HT-29 (cell line): ENCODE measurements around the gene JMJD8. TPM values are rescaled to one million over a fixed set of nuclear protein-coding genes. Genes with fewer than 3 reads are reported as not detected.

ENCODE experiments used
- DNase-seq: peaks from one replicate; pipeline ENCODE4 v3.0.0-alpha.2; 2015; ENCODE audit warnings: low spot score
- total RNA-seq: library from RNA; depleted of rRNA; stranded (reverse); fragments of >200 nt; shearing (Covaris generic); gene quantifications from 2 replicates; pipeline ENCODE4 v1.2.3, GENCODE V29; 2014

The JMJD8 gene
- total RNA-seq, 1 experiment from 2014 or later: 154 TPM

DNA sequence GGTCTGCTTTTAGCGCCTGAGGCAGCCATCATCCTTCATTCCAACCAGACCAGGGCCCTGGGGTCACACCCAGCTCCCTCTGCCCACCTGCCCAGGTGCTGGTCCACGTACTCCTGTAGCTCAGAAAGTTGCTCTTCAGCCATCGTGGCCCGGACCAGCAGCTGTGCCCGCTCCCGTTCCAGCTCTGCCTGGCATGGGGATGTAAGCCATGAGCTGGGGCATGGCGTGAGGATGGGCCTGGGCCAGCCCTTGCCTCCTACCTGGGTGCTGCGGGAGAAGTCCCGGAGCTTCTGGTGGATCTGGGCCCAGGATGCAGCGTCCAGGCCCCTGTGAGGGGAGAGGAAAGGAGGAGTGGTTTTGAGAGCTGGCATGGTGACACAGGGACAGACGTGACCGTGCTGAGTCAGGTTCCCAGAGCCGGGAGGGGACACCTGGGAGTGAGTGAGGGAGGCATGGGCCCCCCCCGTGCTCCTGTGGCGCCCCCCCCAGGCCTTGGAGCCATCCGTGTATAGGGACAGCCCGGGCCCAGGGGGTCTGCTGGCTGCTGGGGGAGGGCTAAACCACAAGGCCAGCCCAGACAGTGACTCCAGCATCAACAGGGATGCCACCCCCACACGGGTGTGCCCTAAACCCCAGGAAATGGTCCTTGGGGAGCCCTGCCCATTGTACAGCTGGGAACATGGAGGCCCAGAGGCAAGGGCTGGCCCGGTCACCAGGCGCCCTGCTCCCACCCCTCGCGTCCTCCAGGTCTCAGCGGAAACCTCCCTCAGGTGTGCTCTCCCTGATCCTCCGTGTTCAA is 38.9 kb upstream of the JMJD8 start:
- no peak for DNase-seq

DNA sequence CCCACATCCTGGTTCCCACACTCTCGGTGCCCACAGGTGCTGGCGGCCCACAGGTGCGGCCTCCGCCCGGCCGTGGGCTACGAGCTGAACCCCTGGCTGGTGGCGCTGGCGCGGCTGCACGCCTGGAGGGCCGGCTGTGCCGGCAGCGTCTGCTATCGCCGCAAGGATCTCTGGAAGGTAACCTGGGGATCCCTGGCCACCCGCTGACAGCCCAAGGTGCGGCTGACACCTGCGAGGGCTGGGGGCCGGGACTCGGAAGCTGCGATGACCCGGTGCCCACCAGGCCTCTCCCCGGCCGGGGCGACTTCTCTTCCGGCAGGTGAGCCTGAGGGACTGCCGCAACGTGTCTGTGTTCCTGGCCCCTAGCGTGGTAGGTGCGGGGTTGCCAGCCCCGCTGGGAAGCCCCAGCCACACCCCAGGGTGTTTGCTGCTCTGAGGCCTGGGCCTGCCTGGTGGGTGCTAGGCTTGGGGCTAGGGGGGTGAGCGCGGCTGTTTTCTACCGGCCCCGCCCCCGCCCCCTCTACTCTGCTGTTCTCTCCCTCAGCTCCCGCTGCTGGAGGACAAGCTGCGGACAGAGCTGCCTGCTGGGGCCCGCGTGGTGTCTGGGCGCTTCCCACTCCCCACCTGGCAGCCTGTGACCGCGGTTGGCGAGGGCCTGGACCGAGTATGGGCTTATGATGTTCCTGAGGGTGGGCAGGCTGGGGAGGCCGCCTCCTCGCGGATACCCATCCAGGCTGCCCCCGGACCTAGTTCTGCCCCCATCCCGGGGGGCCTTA is 37.8 kb upstream of the JMJD8 start:
- DNase-seq: no peak

DNA sequence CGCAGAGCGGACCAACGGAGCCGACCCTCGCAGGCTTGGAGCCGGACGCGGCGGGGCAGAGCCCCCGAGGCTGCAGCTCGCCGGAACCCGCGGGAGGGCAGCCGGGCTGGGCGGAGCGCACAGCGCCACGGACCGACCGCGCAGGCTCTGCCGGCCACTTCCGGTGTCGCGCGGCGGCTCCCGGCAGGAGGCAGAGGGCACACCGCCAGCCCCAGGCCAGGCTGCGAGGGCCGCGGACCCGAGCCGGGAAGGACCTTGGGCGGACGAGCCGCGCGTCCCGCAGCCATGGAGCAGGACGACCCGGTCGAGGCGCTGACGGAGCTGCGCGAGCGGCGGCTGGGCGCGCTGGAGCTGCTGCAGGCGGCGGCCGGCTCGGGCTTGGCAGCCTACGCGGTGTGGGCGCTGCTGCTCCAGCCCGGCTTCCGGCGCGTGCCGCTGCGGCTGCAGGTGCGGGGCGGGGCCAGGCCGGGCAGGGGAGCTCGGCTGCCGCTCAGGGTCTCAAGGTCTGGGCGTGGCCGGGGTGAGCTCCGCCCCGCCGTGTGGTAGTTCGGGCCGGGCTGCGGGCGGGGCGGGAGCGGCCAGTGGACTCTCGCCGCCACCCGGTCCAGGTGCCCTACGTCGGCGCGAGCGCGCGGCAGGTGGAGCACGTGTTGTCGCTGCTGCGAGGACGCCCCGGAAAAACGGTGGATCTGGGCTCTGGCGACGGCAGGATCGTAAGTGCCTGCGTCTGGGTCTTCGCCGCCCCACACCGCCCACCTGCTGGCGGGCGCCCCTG is 37.0 kb upstream of the JMJD8 start, which contains the start of gene ANTKMT:
ANTKMT (plus strand) TSS at position 157 of the 775 bp plus-strand sequence; CDS start at position 286, 129 bp downstream.
- DNase-seq: peak; percentile 92

DNA sequence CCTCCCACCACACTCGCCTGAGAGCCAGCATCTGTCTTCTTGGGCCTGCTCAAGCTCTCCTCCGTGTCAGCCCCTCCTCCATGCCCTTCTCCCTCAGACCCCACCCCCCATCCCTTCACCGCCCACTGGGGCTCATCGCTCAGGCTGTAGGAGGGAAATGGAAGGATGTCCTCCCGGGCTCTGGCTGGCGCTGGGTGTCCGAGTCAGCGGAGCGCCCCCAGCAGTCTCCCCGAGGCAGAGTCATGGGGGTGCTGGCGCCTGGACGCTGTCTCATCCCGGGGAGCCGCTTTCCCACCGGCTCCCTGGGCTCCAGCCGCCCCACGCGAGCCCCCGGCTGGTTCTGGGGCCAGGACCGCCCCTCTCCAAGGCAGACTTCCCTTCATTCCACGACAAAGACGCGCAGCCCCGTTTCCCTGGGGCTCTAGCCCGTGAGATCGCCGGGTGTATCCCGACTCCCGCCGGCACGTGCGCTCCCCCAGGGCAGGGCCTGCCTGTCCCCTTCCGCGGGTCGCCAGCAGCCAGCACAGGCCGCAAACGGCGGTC is 36.4 kb upstream of the JMJD8 start:
- peak; percentile 36 for DNase-seq

DNA sequence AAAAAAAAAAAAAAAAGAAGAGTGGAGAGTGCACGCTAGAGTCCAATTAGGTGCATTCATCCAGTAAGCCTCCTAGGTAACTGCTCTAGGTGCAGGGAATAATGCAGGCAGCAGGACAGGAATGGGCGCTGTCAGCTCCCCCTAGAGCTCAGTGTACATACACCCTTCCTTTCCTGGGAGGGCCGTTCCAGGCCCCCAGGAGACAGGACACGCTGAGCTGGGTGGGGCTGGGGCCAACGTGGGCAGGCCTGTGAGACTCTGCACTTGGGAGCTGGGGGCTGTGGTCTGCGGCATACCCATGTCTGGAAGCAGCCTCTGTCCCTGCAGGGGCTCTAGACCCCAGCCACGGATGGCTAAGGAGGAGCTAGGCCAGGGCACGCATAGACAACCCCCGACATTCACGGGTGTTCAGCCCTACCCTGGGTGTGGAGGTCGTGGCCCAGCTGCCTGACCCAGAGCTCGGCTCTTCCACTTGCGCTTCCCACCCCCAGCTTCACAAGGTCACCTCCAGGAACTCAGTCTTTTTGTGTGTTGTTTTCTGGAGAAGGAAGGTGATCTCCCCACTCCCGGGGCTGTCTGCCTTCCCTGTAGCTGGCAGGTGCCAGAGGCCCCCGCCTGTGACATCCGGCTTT is 35.8 kb upstream of the JMJD8 start:
- peak; percentile 60 for DNase-seq

DNA sequence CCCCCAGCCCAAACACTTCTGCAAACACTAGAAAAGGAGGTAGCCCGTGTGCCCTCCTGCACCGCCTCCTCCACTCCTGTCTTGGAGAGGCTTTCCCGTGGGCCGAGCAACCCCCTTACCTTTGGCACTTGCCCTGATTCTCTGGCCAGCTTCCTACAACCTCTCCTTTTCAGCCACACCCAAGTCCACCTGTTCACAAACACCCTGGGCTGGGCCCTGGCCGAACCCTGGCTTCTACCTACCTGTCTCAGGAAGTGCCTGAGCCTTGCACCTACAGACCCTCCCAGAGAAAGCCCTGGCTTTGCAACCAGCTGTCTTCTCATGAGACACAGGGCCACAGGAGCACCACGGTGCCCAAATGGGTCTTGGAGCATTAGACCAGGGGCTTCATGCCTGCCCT is 34.8 kb upstream of the JMJD8 start:
- no peak for DNase-seq

DNA sequence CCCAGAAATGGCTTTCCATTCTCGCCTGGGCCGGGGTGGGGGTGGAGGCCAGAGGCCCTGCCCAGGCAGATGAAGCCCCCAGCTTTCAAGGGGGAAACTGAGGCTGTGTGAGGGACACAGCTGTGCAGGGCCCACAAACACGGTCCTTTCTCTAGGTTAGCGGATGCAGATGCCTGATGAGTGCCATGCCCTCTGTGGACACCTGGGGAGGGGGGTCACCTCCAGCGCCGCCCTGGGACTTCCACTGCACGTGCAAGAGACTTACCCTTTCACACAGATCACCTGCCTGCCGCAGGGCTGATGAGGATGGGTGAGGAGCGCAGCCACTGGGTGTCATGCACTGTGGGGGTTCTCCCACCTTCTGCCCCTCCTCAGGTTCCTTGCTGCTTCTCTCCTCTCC is 34.3 kb upstream of the JMJD8 start:
- DNase-seq: no peak

DNA sequence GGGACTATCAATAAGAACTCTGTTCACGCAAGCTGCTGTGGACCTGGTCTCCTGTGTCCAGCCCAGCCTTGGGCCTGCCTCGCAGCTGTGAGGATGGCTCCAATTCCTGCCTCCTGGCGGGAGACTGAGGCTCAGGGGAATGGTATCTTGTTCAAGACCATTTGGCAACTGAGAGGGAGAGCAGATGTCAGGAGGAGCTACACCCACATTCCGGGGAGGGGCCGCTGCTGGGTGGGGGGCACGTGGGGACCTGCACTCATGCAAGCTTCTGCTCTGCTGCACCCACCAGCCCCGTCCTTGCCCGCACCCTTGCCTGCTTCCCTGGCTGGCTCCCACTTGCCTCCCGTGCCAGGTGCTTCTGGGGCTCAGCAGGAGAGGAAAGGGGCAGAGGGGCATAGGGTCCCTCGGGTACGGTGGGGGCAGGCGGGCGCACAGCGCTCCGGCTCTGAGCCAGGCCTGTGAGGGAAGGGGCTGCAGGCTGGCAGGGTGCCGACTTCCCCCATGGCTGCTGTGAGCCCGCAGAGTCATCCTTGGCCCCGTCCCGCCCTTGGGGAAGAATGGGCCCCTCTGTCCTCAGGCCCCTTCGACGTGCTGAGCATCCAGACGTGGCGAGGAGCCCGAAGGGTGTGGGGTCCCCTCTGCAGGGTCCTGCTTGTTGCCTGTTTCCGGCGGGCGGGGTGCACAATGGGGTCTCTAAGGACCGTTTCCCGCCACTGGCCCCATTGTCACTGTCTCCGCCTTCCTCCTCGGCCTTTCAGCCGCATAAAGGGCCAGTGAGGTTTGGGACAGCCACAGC is 33.5 kb upstream of the JMJD8 start:
- no peak for DNase-seq

DNA sequence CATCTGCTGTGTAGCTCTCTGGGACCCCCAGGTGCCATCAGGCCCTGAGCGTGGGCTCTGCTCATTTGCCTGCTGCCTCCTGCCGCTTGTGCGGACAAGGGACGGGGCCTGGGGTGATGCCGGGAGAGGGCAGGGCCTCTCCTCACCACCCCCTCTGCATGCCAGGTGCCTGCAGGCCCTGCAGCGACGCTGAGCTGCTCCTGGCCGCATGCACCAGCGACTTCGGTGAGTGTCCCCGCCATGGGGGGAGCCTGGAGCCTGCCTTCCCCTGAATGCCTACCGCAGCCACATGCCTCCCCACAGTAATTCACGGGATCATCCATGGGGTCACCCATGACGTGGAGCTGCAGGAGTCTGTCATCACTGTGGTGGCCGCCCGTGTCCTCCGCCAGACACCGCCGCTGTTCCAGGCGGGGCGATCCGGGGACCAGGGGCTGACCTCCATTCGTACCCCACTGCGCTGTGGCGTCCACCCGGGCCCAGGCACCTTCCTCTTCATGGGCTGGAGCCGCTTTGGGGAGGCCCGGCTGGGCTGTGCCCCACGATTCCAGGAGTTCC is 32.7 kb upstream of the JMJD8 start:
- DNase-seq: no peak

DNA sequence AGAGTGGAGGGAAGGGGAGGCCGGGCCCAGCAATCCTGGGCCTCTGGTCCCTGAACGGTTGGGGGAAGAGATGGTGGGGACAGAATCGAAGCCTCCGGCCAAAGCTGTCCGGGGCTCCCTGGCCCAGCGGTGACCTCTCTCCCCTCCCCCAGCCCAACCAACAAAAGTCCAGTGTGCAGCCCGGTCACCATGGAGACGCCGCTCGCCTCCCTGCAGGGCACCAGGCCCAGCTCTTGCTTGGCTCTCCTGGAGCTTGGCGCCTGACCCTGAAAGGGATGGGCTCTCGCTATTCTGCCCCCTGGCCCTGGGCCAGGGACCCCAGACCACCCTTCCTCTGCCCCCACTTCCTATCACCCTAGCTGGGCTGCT is 32.0 kb upstream of the JMJD8 start:
- DNase-seq: peak; percentile 60

DNA sequence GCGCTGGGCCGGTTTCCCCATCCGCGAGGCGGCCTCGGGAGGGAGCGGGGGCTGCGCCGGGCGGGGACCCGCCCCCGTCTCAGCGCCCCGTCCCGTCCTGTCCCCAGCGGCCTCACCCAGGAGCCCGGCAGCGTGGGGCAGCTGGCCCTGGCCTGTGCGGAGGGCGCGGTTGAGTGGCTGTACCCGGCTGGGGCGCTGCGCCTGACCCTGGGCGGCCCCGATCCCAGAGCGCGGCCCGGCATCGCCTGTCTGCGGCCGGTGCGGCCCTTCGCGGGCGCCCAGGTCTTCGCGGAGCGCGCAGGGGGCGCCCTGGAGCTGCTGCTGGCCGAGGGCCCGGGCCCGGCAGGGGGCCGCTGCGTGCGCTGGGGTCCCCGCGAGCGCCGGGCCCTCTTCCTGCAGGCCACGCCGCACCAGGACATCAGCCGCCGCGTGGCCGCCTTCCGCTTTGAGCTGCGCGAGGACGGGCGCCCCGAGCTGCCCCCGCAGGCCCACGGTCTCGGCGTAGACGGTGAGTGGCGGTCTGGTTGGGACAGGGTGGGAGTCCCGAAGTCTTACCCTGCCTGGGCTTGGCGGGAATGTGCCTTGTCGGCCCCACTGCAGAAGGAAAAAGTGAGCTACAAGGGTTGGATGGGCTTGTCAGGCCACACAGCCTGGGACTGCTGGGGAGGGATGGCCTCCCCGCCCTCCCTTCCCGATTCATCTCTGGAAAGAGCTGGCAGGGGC is 31.5 kb upstream of the JMJD8 start:
- DNase-seq: no peak

DNA sequence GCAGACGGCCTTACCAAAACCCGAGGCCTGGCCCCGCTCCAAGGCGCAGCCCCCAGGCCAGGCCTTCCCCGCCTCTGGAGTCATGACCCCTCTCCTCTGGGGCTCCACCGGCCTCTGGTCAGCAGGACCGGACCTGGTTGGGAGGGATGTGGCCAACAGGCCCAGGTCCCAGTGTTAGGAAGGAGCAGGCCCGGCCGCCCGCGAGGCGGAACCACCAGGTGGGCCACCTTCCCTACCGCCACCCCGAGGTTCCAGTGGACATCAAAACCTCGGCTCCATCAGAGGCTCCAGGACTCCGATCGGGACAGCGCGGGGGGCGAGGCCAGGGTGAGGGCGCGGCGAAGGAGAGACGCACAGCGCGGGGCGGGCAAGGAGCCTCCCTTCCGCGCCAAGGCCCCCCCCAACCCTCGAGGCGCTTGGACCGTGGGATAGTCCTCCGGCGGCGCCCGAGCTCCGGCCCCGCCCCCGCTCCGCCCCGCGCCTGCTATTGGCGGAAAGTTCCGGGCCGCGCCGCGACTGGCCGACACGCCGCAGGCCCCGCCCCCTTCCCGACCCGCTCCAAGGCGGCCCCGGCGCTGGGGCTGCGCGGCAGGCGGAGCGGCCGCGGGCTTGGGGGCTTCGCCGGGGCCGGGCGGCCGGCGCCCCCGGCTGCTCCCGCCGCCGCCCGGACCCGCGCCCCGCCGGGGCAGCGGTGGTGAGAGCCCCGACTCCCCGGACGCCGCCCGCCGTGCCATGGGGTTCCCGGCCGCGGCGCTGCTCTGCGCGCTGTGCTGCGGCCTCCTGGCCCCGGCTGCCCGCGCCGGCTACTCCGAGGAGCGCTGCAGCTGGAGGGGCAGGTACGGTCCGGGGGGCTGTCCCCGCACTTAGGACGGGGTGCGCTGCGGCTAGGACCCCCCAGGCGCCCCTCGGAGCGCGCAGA is 30.7 kb upstream of the JMJD8 start, which contains the start of gene METRN:
METRN (plus strand) TSS at position 561 of the 919 bp plus-strand sequence; CDS start at position 733, 172 bp downstream.
- DNase-seq: peak; percentile 80

DNA sequence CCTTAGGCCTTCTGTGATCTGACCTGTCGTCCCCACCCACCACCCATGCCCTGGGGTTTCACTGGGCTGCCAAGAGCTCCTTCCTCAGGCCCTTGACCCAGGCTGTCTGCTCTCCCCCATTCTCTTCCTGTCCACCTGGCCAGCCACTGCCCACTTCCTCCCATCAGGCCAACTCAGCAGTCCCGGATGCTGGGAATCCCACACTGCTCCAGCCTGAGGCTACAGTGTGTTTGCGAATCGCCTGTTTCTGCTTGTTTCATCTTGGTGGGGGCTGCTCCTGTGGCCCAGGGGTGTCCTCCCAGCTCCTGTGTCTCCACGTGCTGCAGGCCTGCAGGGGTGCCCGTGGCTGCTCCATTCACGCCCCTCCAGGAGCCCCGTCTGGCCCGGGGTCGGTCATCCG is 29.9 kb upstream of the JMJD8 start:
- no peak for DNase-seq

DNA sequence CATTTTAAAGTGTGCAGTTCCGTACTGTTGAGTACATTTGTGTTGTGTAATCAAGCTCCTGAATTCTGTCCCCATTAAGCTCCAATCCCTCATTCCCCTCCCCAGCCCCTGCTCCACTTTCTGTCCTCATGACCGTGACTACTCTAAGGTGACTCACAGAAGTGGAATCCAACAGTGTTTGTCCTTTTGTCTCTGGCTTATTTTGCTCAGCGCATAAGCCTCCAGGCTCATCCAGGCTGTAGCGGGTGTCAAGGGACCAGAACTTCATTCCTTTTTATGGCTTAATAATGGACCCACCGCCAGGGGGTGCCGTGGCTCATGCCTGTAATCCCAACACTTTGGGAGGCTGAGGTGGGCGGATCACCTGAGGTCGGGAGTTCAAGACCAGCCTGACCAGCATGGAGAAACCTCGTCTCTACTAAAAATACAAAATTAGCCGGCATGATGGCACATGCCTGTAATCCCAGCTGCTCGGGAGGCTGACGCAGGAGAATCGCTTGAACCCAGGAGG is 28.7 kb upstream of the JMJD8 start:
- peak; percentile 77 for DNase-seq

DNA sequence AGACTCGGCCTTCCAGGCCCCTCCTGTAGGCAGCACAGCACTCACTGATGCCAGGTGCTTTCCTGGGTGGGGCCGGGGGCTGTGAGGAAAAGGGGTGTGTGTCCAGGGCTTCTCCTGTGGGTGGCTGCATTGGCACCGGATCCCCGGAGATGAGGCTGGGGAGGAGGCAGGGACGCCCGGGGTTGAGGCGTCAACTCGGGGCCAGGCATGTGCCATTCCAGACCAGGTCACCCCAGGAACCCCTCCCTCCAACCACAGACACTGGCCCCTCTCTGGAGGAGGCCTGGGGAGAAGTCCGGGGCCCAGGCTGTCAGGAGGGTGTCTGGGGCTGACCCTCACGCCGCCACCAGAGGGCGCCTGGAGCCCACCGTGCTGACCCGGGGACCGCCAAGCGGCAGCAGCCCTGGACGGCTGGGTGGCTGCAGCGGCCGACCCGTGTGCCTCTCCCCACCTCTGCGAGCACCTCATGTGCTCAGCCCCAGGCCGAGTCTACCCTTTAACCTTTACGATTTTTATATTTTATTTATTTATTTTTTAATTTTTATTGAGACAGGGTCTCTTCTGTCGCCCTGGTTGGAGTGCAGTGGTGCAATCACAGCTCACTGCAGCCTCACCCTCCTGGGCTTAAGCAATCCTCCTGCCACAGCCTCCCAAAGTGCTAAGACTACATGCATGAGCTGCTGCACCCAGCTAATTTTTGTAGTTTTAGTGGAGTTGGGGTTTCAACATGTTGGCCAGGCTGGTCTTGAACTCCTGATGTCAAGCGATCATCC is 27.6 kb upstream of the JMJD8 start:
- DNase-seq: peak; percentile 71

DNA sequence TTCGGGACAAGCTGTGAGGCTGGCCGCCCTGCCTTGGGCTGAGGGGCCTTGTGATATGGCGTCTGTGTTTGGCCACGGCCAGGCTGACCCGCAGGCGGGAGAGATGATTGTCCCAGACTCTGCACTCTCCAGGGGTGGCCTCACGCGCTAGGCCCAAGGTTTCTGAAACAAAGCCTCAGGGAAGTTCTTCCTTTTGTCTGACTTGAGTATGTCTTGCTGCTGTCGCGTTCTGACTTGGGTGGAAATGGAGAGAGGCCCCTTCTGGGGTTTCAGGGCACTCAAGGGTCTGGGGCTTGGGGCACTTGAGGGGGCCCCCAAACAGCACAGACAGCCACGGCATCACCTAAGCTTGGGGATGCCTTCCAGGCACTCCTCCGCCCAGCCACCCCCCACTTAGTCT is 26.9 kb upstream of the JMJD8 start:
- DNase-seq: no peak

DNA sequence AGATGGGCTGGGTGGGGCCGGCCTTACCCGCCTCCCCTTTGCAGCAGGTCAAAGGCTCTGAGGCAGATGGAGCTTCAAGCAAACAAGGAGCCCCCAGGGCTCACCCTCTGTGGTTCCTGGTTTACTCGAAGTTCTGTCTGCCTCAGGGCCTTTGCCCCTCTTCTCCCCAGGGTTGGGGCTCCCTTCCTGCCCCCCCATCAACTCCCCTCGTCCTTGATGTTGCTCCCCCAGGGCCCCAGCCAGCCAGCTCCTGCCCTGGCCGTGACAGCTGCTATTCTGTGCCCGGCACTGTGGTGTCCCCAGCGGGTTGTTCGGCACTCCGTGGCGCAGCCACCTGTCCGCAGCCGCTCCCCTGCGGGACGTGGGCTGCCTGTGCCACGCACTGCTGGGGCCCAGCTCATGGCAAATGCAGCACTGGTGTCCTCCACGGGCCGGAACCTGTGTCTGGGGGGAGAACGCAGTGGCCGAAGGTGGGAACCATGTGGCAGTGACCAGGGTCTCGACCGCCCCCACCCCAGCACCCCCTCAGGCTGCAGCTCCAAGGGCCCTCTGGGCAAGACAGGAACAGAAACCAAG is 26.5 kb upstream of the JMJD8 start:
- no peak for DNase-seq
